Sigmoid colon (tissue), 4 donors: ENCODE measurements around the gene PRMT7.

ENCODE experiments used
- CTCF ChIP-seq, 4 experiments: fragments of 450-650 bp in 3 of 4; fragments of 200-600 bp in 1 of 4; IDR thresholded peaks; one replicate each; pipeline ENCODE4 v1.5.1; 2016 to 2019; ENCODE audit warnings: antibody characterized with exemption in 4 of 4, mild to moderate bottlenecking in 3 of 4, moderate library complexity in 2 of 4
- EP300 ChIP-seq, 4 donors: sonication (generic); formaldehyde crosslinking; IDR thresholded peaks; one replicate each; pipeline ENCODE4 v1.6.1; 2017; ENCODE audit warnings: antibody characterized with exemption in 4 of 4
- POLR2A ChIP-seq, 2 donors: fragments of 450-650 bp; IDR thresholded peaks; one replicate each; pipeline ENCODE4 v1.6.1; 2016; ENCODE audit warnings: antibody characterized with exemption in 2 of 2, mild to moderate bottlenecking in 2 of 2, moderate library complexity in 2 of 2
- POLR2AphosphoS5 ChIP-seq, 4 donors: sonication (generic); formaldehyde crosslinking; IDR thresholded peaks; one replicate each; pipeline ENCODE4 v1.6.1; 2017; ENCODE audit warnings: antibody characterized with exemption in 4 of 4

DNA sequence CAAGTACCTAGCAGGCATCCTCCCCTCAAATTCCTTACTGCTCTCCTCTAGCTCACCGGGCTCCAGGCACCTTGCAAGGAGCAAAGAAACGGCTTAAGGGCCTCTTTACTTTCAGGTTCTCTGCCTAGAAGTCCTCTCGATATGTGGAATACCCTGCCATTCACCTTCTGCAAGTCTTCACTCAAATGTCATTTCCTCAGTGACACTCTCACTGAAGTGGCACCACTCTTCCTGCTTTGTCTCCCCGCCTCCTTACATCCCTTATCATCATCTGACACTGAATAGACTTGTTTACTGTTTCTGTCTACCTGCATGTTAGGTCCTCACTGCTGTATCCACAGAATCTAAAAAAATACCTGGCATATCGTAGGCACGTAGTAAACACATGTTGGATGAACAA lies 1.0 kb upstream of the PRMT7 start:
- TF ChIP-seq CTCF (IDR thresholded peaks at IDR 0.05) (no peak), POLR2AphosphoS5 (IDR thresholded peaks at IDR 0.05) (no peak), POLR2A (IDR thresholded peaks at IDR 0.05) (no peak), EP300 (IDR thresholded peaks at IDR 0.05) (no peak)
